OCI-LY7 (cell line): ENCODE results near the gene CRYBG2. TPM values are rescaled to one million over a fixed set of nuclear protein-coding genes. Genes with fewer than 3 reads are reported as not detected.

Experiments used
- BruUV-seq: library from RNA; stranded (reverse); fragments of 400-500 nt; replicated peaks from 2 replicates; lab custom pipeline; 2021; lab: Mats Ljungman, UMichigan
- CTCF ChIA-PET: fragments of 300-600 bp; sonication (Branson Sonifier 250); formaldehyde crosslinking; loops from one replicate; lab custom pipeline; 2022; ENCODE audit warnings: antibody characterized with exemption; ENCODE audit not compliant: unreplicated experiment; lab: Charles Lee
- POLR2A ChIA-PET: fragments of 300-600 bp; sonication (Branson Sonifier 250); formaldehyde crosslinking; loops from one replicate; lab custom pipeline; 2022; ENCODE audit warnings: antibody characterized with exemption; lab: Charles Lee
- DNase-seq: peaks from one replicate; pipeline ENCODE4 v3.0.0-alpha.2; 2015; ENCODE audit warnings: low spot score
- H2AFZ ChIP-seq: fragments of 200-600 bp; sonication (generic), shearing (Covaris generic); 2 replicates; pipeline ENCODE4 v1.6.1; 2014; ENCODE audit warnings: mild to moderate bottlenecking, antibody characterized with exemption, low read length, moderate library complexity
- H3K27ac ChIP-seq: fragments of 200-600 bp; sonication (generic); 2 replicates; pipeline ENCODE4 v1.5.1; 2014; ENCODE audit warnings: mixed run types, low read depth, mild to moderate bottlenecking, moderate library complexity, low read length, inconsistent platforms; ENCODE audit not compliant: poor library complexity, severe bottlenecking
- H3K36me3 ChIP-seq: fragments of 200-600 bp; sonication (generic); 2 replicates; pipeline ENCODE4 v1.6.1; 2014; ENCODE audit warnings: mild to moderate bottlenecking, antibody characterized with exemption, low read length, moderate library complexity, mixed read lengths; ENCODE audit not compliant: insufficient read depth
- H3K4me1 ChIP-seq: fragments of 200-600 bp; sonication (generic); 2 replicates; pipeline ENCODE4 v1.5.1; 2014; ENCODE audit warnings: mild to moderate bottlenecking, low read length; ENCODE audit not compliant: insufficient read depth, poor library complexity, severe bottlenecking
- H3K4me2 ChIP-seq: fragments of 200-600 bp; sonication (generic); 2 replicates; pipeline ENCODE4 v1.6.1; 2014; ENCODE audit warnings: mild to moderate bottlenecking, low read length
- H3K4me3 ChIP-seq: fragments of 200-600 bp; sonication (generic); 2 replicates; pipeline ENCODE4 v1.5.1; 2014; ENCODE audit warnings: mild to moderate bottlenecking, low read depth, low read length; ENCODE audit not compliant: poor library complexity, severe bottlenecking
- H3K79me2 ChIP-seq: fragments of 200-600 bp; sonication (generic); 2 replicates; pipeline ENCODE4 v1.6.1; 2016; ENCODE audit warnings: low read depth, mild to moderate bottlenecking, low read length, moderate library complexity, mixed read lengths; ENCODE audit not compliant: insufficient read depth
- H3K9me2 ChIP-seq: fragments of 200-600 bp; sonication (generic); 2 replicates; pipeline ENCODE4 v1.6.1; 2016; ENCODE audit warnings: mild to moderate bottlenecking, low read length, mixed read lengths; ENCODE audit not compliant: insufficient read depth
- H3K9me3 ChIP-seq: fragments of 200-600 bp; sonication (generic); 2 replicates; pipeline ENCODE4 v1.6.1; 2014; ENCODE audit warnings: mild to moderate bottlenecking, mixed run types, low read length, mixed read lengths
- H4K20me1 ChIP-seq: fragments of 200-600 bp; sonication (generic); 2 replicates; pipeline ENCODE4 v1.6.1; 2014; ENCODE audit warnings: mild to moderate bottlenecking, antibody characterized with exemption, low read length, moderate library complexity, mixed read lengths; ENCODE audit not compliant: insufficient read depth
- EZH2phosphoT487 ChIP-seq: fragments of 200-600 bp; sonication (generic); IDR thresholded peaks from 2 replicates; pipeline ENCODE4 v1.6.1; 2018; ENCODE audit warnings: low read depth, borderline replicate concordance, mild to moderate bottlenecking, mixed run types, antibody characterized with exemption, low read length, moderate library complexity, mixed read lengths
- intact Hi-C: fragments of 100-400 bp; cut with micrococcal nuclease; formaldehyde crosslinking; loops from one replicate; pipeline ENCODE4 v1.10.0; 2022; ENCODE audit not compliant: unreplicated experiment
- total RNA-seq, 2 experiments: library from RNA; depleted of rRNA in 1 of 2; stranded (reverse); fragments of >200 nt in 1 of 2; shearing (Covaris generic) in 1 of 2; gene quantifications; 2 replicates each; pipeline ENCODE4 v1.2.3, GENCODE V29; 2014 to 2022
- TF ChIP-seq, protein P1 (sequence below): fragments of 200-600 bp; sonication (generic); conservative IDR thresholded peaks from 2 replicates; pipeline ENCODE4 v1.5.1; 2014; ENCODE audit warnings: mild to moderate bottlenecking, antibody characterized with exemption, low read length, moderate library complexity, mixed read lengths

The CRYBG2 gene
- total RNA-seq, 2 experiments from 2014 or later, result 1.3 to 5.5 TPM

DNA sequence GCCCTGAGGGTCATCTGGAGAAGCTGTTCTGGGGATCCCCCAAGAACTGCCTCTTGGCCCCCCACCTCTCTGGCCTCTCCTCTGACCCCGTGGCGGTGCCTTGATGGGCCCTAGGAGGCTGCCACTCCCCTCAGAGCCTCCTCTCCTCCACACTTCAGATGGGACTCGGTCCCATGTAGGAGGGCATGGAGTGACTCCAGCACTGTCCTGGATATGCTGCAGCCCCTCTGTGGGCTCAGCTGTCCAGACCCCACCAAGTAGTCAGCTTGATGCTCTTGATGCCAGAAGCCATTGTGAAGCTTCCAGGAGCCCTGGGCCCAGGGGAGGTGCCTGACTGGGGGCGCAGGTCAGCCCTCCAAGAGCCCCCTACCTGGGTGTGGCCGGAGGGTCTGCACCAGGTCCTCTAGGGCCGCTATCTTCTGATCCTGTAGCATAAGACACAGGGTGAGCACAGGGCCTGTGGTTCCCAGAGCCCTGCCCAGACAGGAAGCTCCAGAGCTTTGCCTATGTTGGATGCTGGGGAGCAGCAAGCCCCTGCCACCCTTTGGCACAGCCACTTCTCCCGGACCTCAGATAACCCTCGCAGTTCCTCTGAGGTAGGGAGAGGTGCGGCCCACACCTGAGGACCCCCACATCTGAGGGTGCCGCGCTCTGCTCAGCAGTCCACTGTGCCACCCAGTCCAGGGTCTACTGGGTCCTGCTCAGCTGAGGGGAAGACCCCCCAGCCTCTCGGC is 56.7 kb downstream of the CRYBG2 start:
- ChIA-PET POLR2A (interaction anchor here (0.6 to 2.4 kb wide), 3 partner anchors 18 to 858 kb away, joined by 3 to 13 read pairs (median 3); partner anchors contain the start of genes CD52 and SLC9A1), CTCF (no interaction called here)
- TF ChIP-seq, protein P1, sequence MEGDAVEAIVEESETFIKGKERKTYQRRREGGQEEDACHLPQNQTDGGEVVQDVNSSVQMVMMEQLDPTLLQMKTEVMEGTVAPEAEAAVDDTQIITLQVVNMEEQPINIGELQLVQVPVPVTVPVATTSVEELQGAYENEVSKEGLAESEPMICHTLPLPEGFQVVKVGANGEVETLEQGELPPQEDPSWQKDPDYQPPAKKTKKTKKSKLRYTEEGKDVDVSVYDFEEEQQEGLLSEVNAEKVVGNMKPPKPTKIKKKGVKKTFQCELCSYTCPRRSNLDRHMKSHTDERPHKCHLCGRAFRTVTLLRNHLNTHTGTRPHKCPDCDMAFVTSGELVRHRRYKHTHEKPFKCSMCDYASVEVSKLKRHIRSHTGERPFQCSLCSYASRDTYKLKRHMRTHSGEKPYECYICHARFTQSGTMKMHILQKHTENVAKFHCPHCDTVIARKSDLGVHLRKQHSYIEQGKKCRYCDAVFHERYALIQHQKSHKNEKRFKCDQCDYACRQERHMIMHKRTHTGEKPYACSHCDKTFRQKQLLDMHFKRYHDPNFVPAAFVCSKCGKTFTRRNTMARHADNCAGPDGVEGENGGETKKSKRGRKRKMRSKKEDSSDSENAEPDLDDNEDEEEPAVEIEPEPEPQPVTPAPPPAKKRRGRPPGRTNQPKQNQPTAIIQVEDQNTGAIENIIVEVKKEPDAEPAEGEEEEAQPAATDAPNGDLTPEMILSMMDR, result no peak
- TF ChIP-seq EZH2phosphoT487, result no peak
- Histone ChIP-seq H3K4me1 (peaks cover 48% of the 10 kb centered on the region), H2AFZ (no peak overlapping the region), H3K36me3 (peaks cover 64% of the 10 kb centered on the region), H3K4me2 (no peak overlapping the region), H3K4me3 (no peak overlapping the region), H3K9me3 (no peaks in the 10 kb centered on the region), H4K20me1 (no peaks in the 10 kb centered on the region), H3K9me2 (no peaks in the 10 kb centered on the region), H3K79me2 (no peaks in the 10 kb centered on the region), H3K27ac (no peak overlapping the region)
- intact Hi-C loops, result no loop called here
- DNase-seq, result no peak
- no TSS peak for BruUV-seq

DNA sequence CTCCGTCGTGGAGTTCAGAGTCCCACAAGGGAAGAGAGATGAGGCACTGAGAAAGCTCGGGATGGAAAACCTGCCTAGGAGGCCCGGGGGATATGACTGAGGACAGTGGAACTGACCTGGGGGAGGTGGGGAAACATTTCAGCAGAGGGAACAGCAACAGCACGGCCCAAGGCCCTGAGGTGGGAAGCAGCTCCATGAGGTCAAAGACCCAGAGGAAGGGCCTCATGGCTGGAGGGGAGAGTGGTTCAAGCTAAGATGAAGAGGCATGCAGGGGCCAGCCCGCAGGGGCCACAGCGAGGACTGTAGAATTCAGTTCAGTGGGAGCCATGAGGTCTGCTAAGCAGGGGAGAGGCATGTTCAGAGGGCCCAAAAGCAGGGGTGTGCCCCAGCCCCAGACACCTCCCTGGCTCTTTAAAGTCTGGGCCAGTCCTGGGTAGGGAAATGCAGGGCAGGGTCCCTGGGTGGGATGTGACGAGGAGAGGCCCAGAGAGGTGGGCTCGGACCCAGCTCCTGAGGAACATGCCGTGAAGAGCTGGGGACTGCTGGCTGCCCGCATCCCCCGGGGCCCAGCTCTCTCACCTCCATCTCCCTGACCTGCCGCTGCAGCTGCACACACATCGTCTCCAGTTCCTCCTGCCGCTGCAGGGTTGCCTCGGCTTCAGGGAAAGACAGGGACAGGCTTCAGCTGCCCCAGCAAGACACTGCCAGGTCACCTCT is 57.4 kb downstream of the CRYBG2 start:
- Histone ChIP-seq H3K36me3 (peaks cover 67% of the 10 kb centered on the region), H3K27ac (no peak overlapping the region), H3K4me1 (peaks cover 52% of the 10 kb centered on the region), H4K20me1 (no peaks in the 10 kb centered on the region), H3K9me3 (no peaks in the 10 kb centered on the region), H3K4me2 (no peak overlapping the region), H2AFZ (no peak overlapping the region), H3K9me2 (no peaks in the 10 kb centered on the region), H3K4me3 (no peak overlapping the region), H3K79me2 (no peaks in the 10 kb centered on the region)
- POLR2A ChIA-PET, result interaction anchor here (0.8 to 1.0 kb wide), 2 partner anchors 14 to 22 kb away, joined by 3 to 5 read pairs; partner anchors contain the start of gene CD52
- DNase-seq, result no peak
- CTCF ChIA-PET, result no interaction called here
- intact Hi-C loops, result no loop called here
- BruUV-seq, result no TSS peak
- no peak for TF ChIP-seq EZH2phosphoT487
- TF ChIP-seq, protein P1, result no peak
